GM12801 (cell line): Measurements from ENCODE around the gene GPR148.

Experiments
- TF ChIP-seq, protein P1 (sequence below): IDR thresholded peaks from one replicate; pipeline ENCODE4 v1.5.1; 2011; ENCODE audit warnings: control low read depth; ENCODE audit not compliant: insufficient read length; ENCODE audit errors: extremely low read depth

The GPR148 gene

DNA sequence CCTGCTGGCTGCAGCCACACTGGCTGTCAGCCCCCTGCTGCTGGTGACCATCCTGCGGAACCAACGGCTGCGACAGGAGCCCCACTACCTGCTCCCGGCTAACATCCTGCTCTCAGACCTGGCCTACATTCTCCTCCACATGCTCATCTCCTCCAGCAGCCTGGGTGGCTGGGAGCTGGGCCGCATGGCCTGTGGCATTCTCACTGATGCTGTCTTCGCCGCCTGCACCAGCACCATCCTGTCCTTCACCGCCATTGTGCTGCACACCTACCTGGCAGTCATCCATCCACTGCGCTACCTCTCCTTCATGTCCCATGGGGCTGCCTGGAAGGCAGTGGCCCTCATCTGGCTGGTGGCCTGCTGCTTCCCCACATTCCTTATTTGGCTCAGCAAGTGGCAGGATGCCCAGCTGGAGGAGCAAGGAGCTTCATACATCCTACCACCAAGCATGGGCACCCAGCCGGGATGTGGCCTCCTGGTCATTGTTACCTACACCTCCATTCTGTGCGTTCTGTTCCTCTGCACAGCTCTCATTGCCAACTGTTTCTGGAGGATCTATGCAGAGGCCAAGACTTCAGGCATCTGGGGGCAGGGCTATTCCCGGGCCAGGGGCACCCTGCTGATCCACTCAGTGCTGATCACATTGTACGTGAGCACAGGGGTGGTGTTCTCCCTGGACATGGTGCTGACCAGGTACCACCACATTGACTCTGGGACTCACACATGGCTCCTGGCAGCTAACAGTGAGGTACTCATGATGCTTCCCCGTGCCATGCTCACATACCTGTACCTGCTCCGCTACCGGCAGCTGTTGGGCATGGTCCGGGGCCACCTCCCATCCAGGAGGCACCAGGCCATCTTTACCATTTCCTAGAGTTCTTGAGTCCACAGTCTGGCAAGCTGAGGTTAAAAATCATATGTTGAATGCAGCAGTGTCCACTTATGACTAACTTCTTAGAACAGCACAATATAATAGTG is 741 bp downstream of the GPR148 start:
- TF ChIP-seq, protein P1, sequence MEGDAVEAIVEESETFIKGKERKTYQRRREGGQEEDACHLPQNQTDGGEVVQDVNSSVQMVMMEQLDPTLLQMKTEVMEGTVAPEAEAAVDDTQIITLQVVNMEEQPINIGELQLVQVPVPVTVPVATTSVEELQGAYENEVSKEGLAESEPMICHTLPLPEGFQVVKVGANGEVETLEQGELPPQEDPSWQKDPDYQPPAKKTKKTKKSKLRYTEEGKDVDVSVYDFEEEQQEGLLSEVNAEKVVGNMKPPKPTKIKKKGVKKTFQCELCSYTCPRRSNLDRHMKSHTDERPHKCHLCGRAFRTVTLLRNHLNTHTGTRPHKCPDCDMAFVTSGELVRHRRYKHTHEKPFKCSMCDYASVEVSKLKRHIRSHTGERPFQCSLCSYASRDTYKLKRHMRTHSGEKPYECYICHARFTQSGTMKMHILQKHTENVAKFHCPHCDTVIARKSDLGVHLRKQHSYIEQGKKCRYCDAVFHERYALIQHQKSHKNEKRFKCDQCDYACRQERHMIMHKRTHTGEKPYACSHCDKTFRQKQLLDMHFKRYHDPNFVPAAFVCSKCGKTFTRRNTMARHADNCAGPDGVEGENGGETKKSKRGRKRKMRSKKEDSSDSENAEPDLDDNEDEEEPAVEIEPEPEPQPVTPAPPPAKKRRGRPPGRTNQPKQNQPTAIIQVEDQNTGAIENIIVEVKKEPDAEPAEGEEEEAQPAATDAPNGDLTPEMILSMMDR, result no peak

DNA sequence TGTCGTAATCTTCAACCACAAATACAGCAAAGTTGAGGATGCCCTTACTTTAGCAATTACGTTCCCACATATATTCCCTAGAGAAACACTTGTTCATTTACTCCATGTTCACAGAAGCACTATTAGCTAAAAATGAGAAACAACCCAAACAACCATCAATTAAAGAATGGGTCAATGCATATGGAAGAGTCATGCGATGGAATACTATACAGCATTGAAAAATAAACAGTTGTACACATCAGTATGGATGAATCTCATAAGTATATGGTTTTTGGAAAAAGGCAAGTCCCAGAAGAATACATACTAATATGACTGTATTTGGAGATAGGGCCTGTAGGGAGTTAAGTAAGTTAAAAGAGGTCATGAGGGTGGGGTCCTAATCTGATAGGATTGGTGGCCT is 6.3 kb downstream of the GPR148 start:
- TF ChIP-seq, protein P1, result no peak

DNA sequence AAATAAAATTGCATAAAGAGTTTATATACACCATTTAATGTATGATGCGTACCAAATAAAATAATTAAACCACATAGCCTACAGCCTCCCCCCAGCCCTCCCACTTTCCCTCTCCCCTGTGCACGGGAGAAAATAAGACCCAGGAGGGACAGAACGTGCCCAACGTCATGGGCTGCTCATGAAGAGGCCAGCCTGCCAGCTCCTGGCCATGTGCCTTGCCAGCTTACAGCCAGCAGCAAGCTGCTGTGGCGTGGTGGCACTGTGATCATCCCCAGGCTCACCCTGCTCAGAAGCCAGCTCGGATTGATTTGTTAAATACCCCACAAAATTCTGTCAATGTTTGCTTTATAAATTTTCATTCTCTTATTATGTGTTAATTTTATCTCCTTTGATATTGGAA is 7.6 kb downstream of the GPR148 start:
- TF ChIP-seq, protein P1, result no peak

DNA sequence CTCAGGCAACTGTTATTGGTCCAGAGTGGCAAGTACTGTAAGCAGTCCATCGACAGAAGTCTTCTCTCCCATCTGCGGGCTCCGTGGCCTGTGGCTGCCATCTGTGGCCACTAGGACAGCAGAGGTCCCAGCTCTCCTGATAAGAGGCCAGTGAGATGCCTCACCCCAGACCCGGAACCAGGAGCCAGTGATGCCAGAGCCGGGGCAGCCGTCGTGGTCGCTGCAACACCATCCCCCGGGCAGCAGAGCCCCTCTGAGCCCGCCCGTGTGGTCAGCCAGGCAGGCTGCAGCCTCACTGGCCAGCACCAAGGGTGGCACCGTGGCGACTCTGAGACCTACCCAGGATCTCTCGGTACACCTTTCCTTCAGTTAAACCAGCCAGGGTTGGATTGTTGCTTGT is 8.7 kb downstream of the GPR148 start:
- TF ChIP-seq, protein P1, result no peak

DNA sequence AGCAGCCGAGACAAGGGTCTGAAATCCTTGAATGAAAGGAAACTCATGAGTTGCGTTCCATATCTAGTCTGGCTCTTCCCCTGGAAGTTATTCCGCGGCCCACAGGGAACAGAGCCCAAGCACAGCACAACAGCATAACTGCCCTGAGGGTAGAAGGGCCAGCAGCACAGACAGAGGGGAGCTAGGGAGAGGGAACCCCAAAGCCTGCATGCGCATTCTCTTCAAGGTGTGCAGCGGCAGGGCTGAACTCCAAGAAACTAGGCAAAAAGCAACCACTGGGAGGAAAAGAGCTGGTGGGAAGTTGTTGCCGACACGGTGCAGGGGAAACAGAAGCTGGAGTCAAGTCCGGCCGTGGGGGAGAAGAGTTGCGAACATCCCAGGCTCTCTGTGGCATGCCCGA is 11.8 kb downstream of the GPR148 start:
- TF ChIP-seq, protein P1, result no peak

DNA sequence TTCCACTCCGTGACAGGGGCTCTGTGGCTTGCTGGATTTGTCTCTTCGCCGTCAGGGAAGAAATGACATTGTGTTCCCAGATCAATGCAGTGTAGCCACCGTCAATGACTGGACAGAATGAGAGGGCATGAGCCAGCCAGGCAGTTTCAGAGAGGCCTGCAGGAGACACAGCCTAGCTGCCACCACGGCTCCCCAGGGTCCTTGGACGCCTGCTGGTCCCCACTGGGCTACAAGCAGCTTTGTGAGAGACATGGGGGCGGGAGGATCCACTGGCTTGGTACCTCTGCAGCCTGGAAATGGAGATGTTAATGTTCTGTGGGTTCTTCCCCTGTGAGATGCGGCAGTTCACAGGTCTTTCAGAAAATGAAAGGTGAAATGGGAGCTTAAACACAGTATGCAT is 14.4 kb downstream of the GPR148 start:
- TF ChIP-seq, protein P1, result no peak

DNA sequence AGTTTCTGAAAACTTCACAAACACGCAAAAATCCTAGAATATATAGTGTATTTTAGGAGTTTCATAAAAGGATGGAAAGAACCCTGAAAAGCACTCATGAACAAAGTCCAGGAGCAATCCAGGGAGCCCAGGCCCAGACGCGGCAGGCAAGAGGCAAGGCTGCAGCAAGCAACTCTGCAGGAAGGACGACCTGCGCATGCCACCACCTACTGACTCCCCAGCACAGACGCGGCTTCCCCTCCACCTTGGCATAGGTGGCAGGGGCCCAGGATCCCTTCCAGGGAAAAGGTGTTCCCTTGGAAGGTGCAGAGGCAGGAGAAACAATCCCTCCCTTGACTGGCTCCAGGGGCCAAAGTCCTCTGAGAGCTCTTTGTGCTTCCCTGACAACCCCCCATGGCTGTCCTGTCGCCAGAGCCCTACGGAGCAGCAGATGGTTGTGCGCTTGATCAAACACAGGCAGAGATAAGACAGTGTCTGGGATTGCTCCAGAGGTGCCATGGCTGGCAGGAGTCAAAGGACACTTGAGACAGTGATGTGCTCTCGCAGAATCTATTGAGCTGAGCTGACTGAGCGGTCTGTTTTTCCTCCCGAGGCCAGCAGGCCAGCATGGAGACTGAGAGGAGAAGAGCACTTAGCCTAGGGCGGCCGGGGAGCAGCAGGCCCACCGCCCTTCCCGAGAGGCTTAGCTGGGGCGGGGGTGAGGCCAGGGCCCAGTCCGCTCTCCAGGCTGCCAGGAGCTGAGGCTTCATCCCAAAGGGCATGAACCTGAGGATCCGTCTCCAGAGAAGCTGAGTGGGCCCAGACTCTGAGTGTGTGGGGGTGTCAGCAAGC is 15.6 kb downstream of the GPR148 start:
- TF ChIP-seq, protein P1, result no peak
